ENCODE results near the gene IL1RAPL1.
"Not testable (repeated sequence)": the region's sequence is repeated elsewhere in the genome, so short reads cannot be mapped to it uniquely, and the experiment has no call there.

The IL1RAPL1 gene

GRCh38 chrX:29297171-29297800 is 710.0 kb downstream of the IL1RAPL1 start:
- intact Hi-C loops (cut with DNase I), result no loop called here
- DNase-seq, result no peak

- intact Hi-C loops (cut with DNase I), result no loop called here
- no peak for DNase-seq
Measured at GRCh38 chrX:29299684-29300083, 712.4 kb downstream of the IL1RAPL1 start.

DNA sequence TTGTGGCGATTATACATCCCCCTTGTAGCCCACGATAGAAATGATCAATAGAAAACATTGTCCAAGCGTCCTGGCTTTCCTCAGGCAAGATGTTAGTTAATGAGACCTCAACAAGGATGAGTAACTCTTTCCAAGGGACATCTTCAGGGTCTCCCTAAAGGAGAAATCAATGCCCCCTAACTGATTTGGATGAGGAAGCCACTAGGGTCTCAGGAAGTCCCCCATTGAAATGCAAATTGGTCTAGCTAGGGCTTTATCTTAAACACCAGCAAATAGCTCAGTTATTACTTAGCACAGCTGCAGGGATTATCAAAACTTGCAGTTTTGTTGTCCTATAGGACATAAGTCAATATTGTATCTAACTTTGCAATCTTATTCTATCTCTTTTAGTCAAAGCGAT is 721.5 kb downstream of the IL1RAPL1 start:
- intact Hi-C loops (cut with DNase I), result no loop called here

GRCh38 chrX:29315931-29316330 is 728.7 kb downstream of the IL1RAPL1 start:
- DNase-seq, result no peak
- intact Hi-C loops (cut with DNase I), result no loop called here

More for the DNA sequence above, 721.5 kb downstream of the IL1RAPL1 start:
- no peak for DNase-seq

GRCh38 chrX:29318012-29318411 is 730.8 kb downstream of the IL1RAPL1 start:
- no peak for DNase-seq
- intact Hi-C loops (cut with DNase I), result no loop called here

- intact Hi-C loops (cut with DNase I), result not testable (repeated sequence)
Measured at GRCh38 chrX:29332429-29332828, 745.2 kb downstream of the IL1RAPL1 start.

DNA sequence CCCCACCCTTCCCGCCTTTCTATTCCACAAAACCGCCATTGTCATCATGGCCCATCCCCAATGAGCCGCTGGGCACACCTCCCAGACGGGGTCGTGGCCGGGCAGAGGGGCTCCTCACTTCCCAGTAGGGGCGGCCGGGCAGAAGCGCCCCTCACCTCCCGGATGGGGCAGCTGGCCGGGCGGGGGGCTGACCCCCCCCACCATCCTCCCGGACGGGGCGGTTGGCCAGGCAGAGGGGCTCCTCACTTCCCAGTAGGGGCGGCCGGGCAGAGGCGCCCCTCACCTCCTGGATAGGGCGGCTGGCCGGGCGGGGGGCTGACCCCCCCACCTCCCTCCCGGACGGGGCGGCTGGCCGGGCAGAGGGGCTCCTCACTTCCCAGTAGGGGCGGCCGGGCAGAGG is 745.8 kb downstream of the IL1RAPL1 start:
- intact Hi-C loops (cut with DNase I); DNase-seq: not testable (repeated sequence)

More at GRCh38 chrX:29332429-29332828, 745.2 kb downstream of the IL1RAPL1 start:
- DNase-seq, result not testable (repeated sequence)

DNA sequence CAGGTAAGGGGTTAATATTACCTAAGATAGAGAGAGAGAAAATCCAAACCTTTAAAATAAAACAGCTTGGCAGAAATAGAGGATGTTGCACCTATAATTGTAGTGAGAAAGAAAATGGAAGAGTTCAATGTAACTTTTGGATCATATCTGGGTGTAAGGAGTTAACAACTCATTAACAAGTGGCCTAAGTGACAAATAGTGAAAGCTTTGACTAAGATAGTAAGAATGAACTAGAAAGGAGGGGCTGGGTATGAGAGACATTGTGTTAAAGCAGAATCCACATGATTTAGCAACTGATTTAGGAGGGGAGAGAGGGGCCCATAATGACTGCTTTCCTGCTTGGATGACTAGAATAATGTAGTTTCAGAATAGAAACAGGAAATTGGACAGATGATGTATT is 761.0 kb downstream of the IL1RAPL1 start:
- intact Hi-C loops (cut with DNase I), result no loop called here
- no peak for DNase-seq

GRCh38 chrX:29359276-29359675 is 772.0 kb downstream of the IL1RAPL1 start:
- no peak for DNase-seq
- intact Hi-C loops (cut with DNase I), result no loop called here

GRCh38 chrX:29374765-29375164 is 787.5 kb downstream of the IL1RAPL1 start:
- DNase-seq; intact Hi-C loops (cut with DNase I): not testable (repeated sequence)

- DNase-seq, result no peak
- intact Hi-C loops (cut with DNase I), result no loop called here
Measured at GRCh38 chrX:29376584-29376983, 789.3 kb downstream of the IL1RAPL1 start.

DNA sequence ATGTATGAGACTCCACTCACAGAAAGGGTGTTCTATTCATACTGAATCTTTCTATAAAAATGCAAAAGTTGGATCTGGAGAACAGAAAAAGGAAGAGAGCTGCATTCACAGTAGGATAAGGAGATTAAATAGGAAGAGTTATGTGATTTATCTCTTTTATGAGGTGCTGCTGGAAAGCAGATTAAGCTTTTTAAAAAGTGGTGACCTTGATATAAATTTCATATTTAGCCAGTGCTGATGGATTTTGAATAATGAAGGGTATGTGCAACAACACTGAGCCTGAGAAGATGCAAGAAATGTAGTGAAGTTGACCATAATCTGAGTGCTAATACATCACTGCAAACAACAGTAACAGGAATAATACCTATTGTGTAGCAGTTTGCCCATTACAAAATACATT is 795.6 kb downstream of the IL1RAPL1 start:
- intact Hi-C loops (cut with DNase I), result no loop called here
- DNase-seq, result no peak

GRCh38 chrX:29388509-29388908 is 801.3 kb downstream of the IL1RAPL1 start:
- DNase-seq, result no peak

GRCh38 chrX:29397506-29397905 is 810.3 kb downstream of the IL1RAPL1 start:
- DNase-seq, result no peak
- intact Hi-C loops (cut with DNase I), result no loop called here

More at GRCh38 chrX:29388509-29388908, 801.3 kb downstream of the IL1RAPL1 start:
- intact Hi-C loops (cut with DNase I), result no loop called here

DNA sequence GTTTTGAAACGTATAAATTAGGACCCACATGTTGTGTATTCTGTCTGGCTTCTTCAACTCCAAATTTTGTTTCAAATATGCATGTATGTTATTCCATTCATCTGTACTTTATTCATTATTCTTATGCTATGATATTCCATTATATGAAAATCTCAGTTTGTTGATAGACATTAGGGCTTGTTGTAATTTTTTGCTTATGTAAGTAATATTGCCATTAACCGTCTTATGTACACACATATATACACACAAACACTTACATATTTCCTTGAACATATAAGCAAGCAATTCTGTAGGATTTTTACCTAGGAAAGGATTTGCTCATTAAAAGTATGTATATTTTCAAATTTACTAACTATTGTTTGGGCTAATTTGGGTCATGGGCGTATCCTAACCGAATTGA is 820.1 kb downstream of the IL1RAPL1 start:
- no peak for DNase-seq
- intact Hi-C loops (cut with DNase I), result no loop called here

DNA sequence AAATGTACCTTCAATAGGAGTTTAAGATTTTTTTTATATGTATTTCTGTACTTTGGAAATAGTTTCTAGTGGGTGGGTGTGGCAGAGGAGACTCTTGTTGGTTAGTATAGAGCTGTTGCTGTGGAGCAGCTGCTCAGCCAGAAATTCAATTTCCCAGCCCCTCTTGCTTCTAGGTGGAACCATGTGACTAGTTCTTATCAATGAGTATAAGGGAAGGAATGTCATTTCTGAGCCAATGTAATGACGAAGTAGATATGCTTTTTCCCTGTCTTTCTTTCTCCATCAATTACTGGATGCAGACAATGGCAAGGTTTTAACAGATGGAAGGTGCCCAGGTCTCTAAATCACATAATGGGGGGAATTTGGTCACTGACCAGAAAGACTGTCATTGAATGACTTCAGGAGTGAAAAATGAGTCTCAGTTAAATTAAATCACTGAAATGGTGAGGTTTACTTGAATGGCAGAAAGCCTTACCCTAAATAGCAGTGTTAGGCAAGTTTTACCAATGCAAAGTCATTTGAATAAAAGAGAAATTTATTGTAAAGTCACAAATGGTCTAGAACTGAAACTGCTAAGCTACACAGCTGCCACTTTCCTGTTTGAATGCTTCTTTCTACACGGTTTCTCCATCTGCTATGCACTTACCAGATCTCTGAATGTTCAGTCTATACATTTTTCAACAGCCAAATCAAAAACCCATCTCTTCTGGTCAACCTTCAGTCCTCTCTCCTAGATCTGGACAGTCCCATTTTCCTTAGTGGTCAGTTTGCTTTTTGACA is 832.7 kb downstream of the IL1RAPL1 start:
- intact Hi-C loops (cut with DNase I), result no loop called here
- DNase-seq, result no peak

DNA sequence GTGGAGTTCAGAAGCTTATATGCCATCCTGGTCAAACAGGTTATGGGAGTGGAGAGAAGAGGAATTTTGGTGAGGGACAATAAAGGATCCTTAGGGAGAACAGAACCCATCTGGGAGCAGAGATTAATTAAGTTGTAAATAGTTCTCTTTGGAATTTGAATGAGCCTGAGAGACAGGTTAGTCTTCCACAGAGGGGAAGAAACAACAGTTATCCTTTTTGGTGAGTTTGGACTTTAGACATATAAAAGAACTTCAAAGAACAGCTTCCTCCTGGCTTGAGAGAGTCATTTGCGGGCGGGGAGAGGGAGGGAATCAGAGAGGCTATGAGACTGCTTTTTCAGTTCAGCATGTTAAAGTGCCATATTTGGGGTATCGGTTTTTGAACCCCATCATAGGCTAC is 834.8 kb downstream of the IL1RAPL1 start:
- intact Hi-C loops (cut with DNase I), result no loop called here

GRCh38 chrX:29431895-29432294 is 844.6 kb downstream of the IL1RAPL1 start:
- DNase-seq, result no peak
- intact Hi-C loops (cut with DNase I), result no loop called here

More for the DNA sequence above, 834.8 kb downstream of the IL1RAPL1 start:
- DNase-seq, result no peak

GRCh38 chrX:29432534-29432933 is 845.3 kb downstream of the IL1RAPL1 start:
- no peak for DNase-seq
- intact Hi-C loops (cut with DNase I), result no loop called here

GRCh38 chrX:29434939-29435338 is 847.7 kb downstream of the IL1RAPL1 start:
- intact Hi-C loops (cut with DNase I), result no loop called here
- no peak for DNase-seq

DNA sequence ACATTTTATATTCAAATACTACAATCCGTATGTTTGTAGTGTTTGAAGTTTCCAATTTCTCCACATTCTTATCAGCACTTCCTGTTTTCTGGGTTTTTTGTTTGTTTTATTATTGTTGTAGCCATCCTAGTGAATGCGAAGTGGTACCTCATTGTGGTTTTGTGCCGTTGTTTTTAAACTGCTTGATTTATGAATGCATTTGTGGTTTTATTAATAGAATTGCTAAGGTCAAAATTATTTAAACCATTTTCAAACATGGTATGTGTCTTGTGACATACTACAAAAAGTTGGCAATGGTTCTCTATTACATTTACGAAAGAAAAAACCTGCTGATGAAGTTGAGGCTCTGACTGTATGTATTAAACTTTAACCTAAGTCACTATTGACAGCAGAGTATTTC is 848.1 kb downstream of the IL1RAPL1 start:
- DNase-seq, result no peak
- intact Hi-C loops (cut with DNase I), result no loop called here

Data from head of caudate nucleus (tissue), 42 donors.